ENCODE measurements around the gene FARP2.

The FARP2 gene

GRCh38 chr2:241334813-241335212, 21.3 kb upstream of the FARP2 start:
- Histone ChIP-seq H3K9ac (no peak overlapping the region), H2AFZ (no peak overlapping the region), H3K79me2 (peaks cover 8% of the 10 kb centered on the region), H3K4me1 (peaks cover 4% of the 10 kb centered on the region), H3K4me3 (ENCODE audit: low read depth, low read length) (no peak overlapping the region), H3K9me3 (ENCODE audit: control insufficient read depth, low read length) (no peaks in the 10 kb centered on the region), H3K36me3 (ENCODE audit: control insufficient read depth, insufficient read depth, low read length) (no peaks in the 10 kb centered on the region), H3K27ac (no peak overlapping the region), H3K27me3 (ENCODE audit: control insufficient read depth, insufficient read depth, low read length) (no peaks in the 10 kb centered on the region), H3K4me2 (ENCODE audit: low read length) (no peak overlapping the region)
- TF ChIP-seq, protein P1, sequence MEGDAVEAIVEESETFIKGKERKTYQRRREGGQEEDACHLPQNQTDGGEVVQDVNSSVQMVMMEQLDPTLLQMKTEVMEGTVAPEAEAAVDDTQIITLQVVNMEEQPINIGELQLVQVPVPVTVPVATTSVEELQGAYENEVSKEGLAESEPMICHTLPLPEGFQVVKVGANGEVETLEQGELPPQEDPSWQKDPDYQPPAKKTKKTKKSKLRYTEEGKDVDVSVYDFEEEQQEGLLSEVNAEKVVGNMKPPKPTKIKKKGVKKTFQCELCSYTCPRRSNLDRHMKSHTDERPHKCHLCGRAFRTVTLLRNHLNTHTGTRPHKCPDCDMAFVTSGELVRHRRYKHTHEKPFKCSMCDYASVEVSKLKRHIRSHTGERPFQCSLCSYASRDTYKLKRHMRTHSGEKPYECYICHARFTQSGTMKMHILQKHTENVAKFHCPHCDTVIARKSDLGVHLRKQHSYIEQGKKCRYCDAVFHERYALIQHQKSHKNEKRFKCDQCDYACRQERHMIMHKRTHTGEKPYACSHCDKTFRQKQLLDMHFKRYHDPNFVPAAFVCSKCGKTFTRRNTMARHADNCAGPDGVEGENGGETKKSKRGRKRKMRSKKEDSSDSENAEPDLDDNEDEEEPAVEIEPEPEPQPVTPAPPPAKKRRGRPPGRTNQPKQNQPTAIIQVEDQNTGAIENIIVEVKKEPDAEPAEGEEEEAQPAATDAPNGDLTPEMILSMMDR (IDR thresholded peaks at IDR 0.05) = no peak

GRCh38 chr2:241339839-241340630, 16.1 kb upstream of the FARP2 start:
- Histone ChIP-seq H3K4me2 (ENCODE audit: low read length) (no peak overlapping the region), H3K9ac (no peak overlapping the region), H2AFZ (no peak overlapping the region), H3K27me3 (ENCODE audit: control insufficient read depth, insufficient read depth, low read length) (no peaks in the 10 kb centered on the region), H3K4me1 (peaks cover 15% of the 10 kb centered on the region), H3K36me3 (ENCODE audit: control insufficient read depth, insufficient read depth, low read length) (no peaks in the 10 kb centered on the region), H3K4me3 (ENCODE audit: low read depth, low read length) (no peak overlapping the region), H3K9me3 (ENCODE audit: control insufficient read depth, low read length) (no peaks in the 10 kb centered on the region), H3K27ac (no peak overlapping the region), H3K79me2 (peaks cover 3% of the 10 kb centered on the region)
- TF ChIP-seq, protein P1 (IDR thresholded peaks at IDR 0.05) = no peak

DNA sequence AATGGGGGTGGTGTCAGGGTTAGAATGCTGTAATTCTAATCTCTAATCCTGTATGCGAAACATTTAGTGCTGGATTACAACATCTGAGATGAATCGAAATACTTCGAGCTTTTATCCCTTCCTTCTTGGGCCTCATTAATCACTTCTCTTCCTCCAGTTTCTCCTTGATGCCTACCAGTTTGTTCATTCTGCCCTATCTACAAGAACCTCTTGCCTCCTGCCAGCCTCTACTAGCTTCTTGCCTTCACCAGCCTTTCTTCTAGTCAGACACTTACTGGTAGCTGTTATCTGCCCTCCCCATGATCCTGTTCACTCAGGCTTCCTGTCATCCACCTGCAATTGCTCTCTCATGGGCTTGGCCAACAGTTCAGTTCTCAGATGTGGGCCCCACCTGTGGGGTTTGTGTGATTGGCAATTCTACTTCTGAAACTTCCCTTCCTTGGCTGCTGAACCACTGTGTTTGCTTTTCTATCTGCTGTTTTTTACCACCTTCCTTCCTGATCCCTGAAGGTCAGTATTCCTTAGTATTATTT, 15.4 kb upstream of the FARP2 start:
- TF ChIP-seq, protein P1 (IDR thresholded peaks at IDR 0.05) = no peak
- H3K4me1 ChIP-seq = peaks cover 15% of the 10 kb centered on the region
- peak overlapping the region; percentile 6 for H3K27ac ChIP-seq
- no peaks in the 10 kb centered on the region for H3K36me3 ChIP-seq (ENCODE audit: control insufficient read depth, insufficient read depth, low read length)
- no peaks in the 10 kb centered on the region for H3K9me3 ChIP-seq (ENCODE audit: control insufficient read depth, low read length)
- no peaks in the 10 kb centered on the region for H3K27me3 ChIP-seq (ENCODE audit: control insufficient read depth, insufficient read depth, low read length)
- H3K9ac ChIP-seq = no peak overlapping the region
- no peak overlapping the region for H3K4me3 ChIP-seq (ENCODE audit: low read depth, low read length)
- no peak overlapping the region for H3K4me2 ChIP-seq (ENCODE audit: low read length)
- no peak overlapping the region for H2AFZ ChIP-seq
- H3K79me2 ChIP-seq = peaks cover 3% of the 10 kb centered on the region

- Histone ChIP-seq H3K4me2 (ENCODE audit: low read length) (no peak overlapping the region), H3K4me1 (peaks cover 9% of the 10 kb centered on the region), H3K27ac (no peak overlapping the region), H3K79me2 (peaks cover 3% of the 10 kb centered on the region), H3K4me3 (ENCODE audit: low read depth, low read length) (no peak overlapping the region), H3K9me3 (ENCODE audit: control insufficient read depth, low read length) (no peaks in the 10 kb centered on the region), H2AFZ (no peak overlapping the region), H3K9ac (no peak overlapping the region), H3K27me3 (ENCODE audit: control insufficient read depth, insufficient read depth, low read length) (no peaks in the 10 kb centered on the region), H3K36me3 (ENCODE audit: control insufficient read depth, insufficient read depth, low read length) (no peaks in the 10 kb centered on the region)
- TF ChIP-seq, protein P1 (IDR thresholded peaks at IDR 0.05) = no peak
Observed at GRCh38 chr2:241344925-241345651, 11.0 kb upstream of the FARP2 start.

All from parathyroid adenoma (tissue), 2 donors.